ENCODE measurements around the gene MAML3.

GRCh38 chr4:139700568-139700967, 453.4 kb downstream of the MAML3 start:
- TF ChIP-seq CTCF (IDR thresholded peaks at IDR 0.05), result no peak
- no peak for TF ChIP-seq POLR2A (IDR thresholded peaks at IDR 0.05)
